ENCODE results near the gene PCYT1B. TPM values are rescaled to one million over a fixed set of nuclear protein-coding genes. Genes with fewer than 3 reads are reported as not detected.

Gene PCYT1B
- total and polyA plus RNA-seq, 2 of the 13 experiments (the other 11 are each of a cell fraction or from before 2014, with no cell fraction given) = 6.1 to 9.2 TPM

DNA sequence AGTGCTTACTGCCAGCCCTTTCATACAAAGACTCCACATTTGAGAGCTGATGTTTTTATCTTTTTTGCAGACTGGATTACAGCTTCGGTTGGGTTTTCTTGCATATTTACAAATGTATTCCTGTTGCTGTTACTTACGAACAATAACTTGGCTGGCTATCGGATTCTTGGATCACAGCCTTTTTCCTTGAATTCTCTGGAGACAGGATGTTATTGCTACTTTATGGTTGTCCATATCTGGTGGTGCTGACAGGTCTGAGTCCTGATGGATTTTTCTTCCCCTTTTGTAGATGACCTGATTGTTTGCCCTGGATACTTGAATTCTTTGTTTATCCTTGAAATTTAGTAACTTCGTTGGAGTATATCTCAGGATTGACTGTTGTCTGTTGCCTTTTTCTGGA, 104.4 kb downstream of the PCYT1B start:
- no peak for ATAC-seq
- no peak overlapping the region for H3K9ac ChIP-seq (ENCODE audit: insufficient read depth, low read depth, low read length)
- FAIRE-seq = no peak
- intact Hi-C loops (cut with micrococcal nuclease; ENCODE audit: unreplicated experiment) (no loop called here), in situ Hi-C loops (cut with HindIII; ENCODE audit: extremely low pct_ligation_motif_present, low pct_unique_long_range_greater_than_20kb) (no loop called here)
- H3K79me2 ChIP-seq (ENCODE audit: insufficient read depth, low read length) = no peaks in the 10 kb centered on the region
- DNase-seq (ENCODE audit: low spot score) = no peak
- no peaks in the 10 kb centered on the region for H3K4me1 ChIP-seq (ENCODE audit: insufficient read depth, low read length)
- no TSS peak for BruUV-seq (replicated peaks)
- POLR2A ChIA-PET = no interaction called here
- no peak overlapping the region for H3K4me3 ChIP-seq (replicated peaks in 1 of 3; ENCODE audit: insufficient read depth in 1 of 3, low read depth in 2 of 3, low read length in 3 of 3)
- CTCF ChIA-PET (ENCODE audit: low intra/inter-chr PET ratio, low total read pairs) = no interaction called here
- no peaks in the 10 kb centered on the region for H4K20me1 ChIP-seq (ENCODE audit: insufficient read depth, low read length)
- H3K9me3 ChIP-seq (ENCODE audit: low read length) = no peaks in the 10 kb centered on the region
- H2AFZ ChIP-seq (ENCODE audit: low read length) = no peak overlapping the region
- TF ChIP-seq, protein P1, sequence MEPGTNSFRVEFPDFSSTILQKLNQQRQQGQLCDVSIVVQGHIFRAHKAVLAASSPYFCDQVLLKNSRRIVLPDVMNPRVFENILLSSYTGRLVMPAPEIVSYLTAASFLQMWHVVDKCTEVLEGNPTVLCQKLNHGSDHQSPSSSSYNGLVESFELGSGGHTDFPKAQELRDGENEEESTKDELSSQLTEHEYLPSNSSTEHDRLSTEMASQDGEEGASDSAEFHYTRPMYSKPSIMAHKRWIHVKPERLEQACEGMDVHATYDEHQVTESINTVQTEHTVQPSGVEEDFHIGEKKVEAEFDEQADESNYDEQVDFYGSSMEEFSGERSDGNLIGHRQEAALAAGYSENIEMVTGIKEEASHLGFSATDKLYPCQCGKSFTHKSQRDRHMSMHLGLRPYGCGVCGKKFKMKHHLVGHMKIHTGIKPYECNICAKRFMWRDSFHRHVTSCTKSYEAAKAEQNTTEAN (CRISPR knock-in tag; conservative IDR thresholded peaks at IDR 0.05) = no peak
- TF ChIP-seq CEBPB (IDR thresholded peaks at IDR 0.05; ENCODE audit: borderline replicate concordance, low read depth, low read length) = no peak
- TF ChIP-seq ZNF652 (CRISPR knock-in tag; IDR thresholded peaks at IDR 0.05; ENCODE audit: borderline replicate concordance, low read depth) = no peak
- TF ChIP-seq, protein P2, sequence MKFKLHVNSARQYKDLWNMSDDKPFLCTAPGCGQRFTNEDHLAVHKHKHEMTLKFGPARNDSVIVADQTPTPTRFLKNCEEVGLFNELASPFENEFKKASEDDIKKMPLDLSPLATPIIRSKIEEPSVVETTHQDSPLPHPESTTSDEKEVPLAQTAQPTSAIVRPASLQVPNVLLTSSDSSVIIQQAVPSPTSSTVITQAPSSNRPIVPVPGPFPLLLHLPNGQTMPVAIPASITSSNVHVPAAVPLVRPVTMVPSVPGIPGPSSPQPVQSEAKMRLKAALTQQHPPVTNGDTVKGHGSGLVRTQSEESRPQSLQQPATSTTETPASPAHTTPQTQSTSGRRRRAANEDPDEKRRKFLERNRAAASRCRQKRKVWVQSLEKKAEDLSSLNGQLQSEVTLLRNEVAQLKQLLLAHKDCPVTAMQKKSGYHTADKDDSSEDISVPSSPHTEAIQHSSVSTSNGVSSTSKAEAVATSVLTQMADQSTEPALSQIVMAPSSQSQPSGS (CRISPR knock-in tag; IDR thresholded peaks at IDR 0.05) = no peak
- TF ChIP-seq ZNF446 (CRISPR knock-in tag; IDR thresholded peaks at IDR 0.05) = no peak
- TF ChIP-seq ZNF317 (CRISPR knock-in tag; IDR thresholded peaks at IDR 0.05) = no peak
- WGBS (ENCODE audit: low lambda C conversion rate) = 88% methylated on average over 4 of the region's 4 CpGs
- no peak overlapping the region for H3K4me2 ChIP-seq (ENCODE audit: low read depth, low read length)
- no peak overlapping the region for H3K27ac ChIP-seq (ENCODE audit: extremely low read length, insufficient read depth, low read length)
- no peaks in the 10 kb centered on the region for H3K27me3 ChIP-seq (ENCODE audit: control insufficient read depth in 1 of 2, insufficient read depth in 2 of 2, low read length in 2 of 2)
- no peaks in the 10 kb centered on the region for H3K36me3 ChIP-seq (replicated peaks in 1 of 2; ENCODE audit: control insufficient read depth in 1 of 2, insufficient read depth in 2 of 2, low read length in 2 of 2)

DNA sequence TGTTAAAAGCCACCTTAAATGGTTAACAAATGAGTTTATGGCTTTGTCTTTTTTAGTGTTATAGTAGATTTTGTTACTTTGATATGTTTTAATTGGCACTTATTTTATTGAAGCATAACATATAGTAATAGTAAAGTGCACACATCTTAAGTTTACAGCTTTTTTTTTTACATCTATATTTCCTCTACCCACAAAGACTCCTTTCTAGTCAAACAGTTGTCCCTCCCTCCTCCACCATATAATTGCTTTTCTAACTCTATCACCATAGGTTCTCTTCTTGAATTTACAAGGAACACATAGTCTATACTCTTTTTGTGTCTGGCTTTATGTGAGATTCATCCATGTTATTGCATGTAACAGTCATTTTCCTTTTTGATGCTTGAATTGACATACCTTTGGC, 110.6 kb downstream of the PCYT1B start:
- in situ Hi-C loops (cut with HindIII; ENCODE audit: extremely low pct_ligation_motif_present, low pct_unique_long_range_greater_than_20kb) (no loop called here), intact Hi-C loops (cut with micrococcal nuclease; ENCODE audit: unreplicated experiment) (no loop called here)
- no peaks in the 10 kb centered on the region for H3K4me1 ChIP-seq (ENCODE audit: insufficient read depth, low read length)
- H3K27ac ChIP-seq (ENCODE audit: extremely low read length, insufficient read depth, low read length) = no peak overlapping the region
- no peaks in the 10 kb centered on the region for H3K79me2 ChIP-seq (ENCODE audit: insufficient read depth, low read length)
- no peaks in the 10 kb centered on the region for H3K36me3 ChIP-seq (replicated peaks in 1 of 2; ENCODE audit: control insufficient read depth in 1 of 2, insufficient read depth in 2 of 2, low read length in 2 of 2)
- no peak for ATAC-seq
- CTCF ChIA-PET (ENCODE audit: low intra/inter-chr PET ratio, low total read pairs) = no interaction called here
- DNase-seq (ENCODE audit: low spot score) = no peak
- H3K9me3 ChIP-seq (ENCODE audit: low read length) = no peaks in the 10 kb centered on the region
- H4K20me1 ChIP-seq (ENCODE audit: insufficient read depth, low read length) = no peaks in the 10 kb centered on the region
- BruUV-seq (replicated peaks) = no TSS peak
- H3K9ac ChIP-seq (ENCODE audit: insufficient read depth, low read depth, low read length) = no peak overlapping the region
- no peak overlapping the region for H2AFZ ChIP-seq (ENCODE audit: low read length)
- no peak for FAIRE-seq
- H3K27me3 ChIP-seq (ENCODE audit: control insufficient read depth in 1 of 2, insufficient read depth in 2 of 2, low read length in 2 of 2) = no peaks in the 10 kb centered on the region
- TF ChIP-seq ZNF382 (CRISPR knock-in tag; IDR thresholded peaks at IDR 0.05; ENCODE audit: borderline replicate concordance) (no peak), ZNF235 (CRISPR knock-in tag; IDR thresholded peaks at IDR 0.05; ENCODE audit: borderline replicate concordance) (no peak), PLRG1 (conservative IDR thresholded peaks at IDR 0.05) (no peak), NFE2L2 (IDR thresholded peaks at IDR 0.05; ENCODE audit: low read length) (no peak), ZNF264 (CRISPR knock-in tag; IDR thresholded peaks at IDR 0.05) (no peak), RFXANK (CRISPR knock-in tag; IDR thresholded peaks at IDR 0.05) (no peak), ZNF816 (CRISPR knock-in tag; IDR thresholded peaks at IDR 0.05; ENCODE audit: borderline replicate concordance) (no peak), ZMYM2 (CRISPR knock-in tag; IDR thresholded peaks at IDR 0.05) (no peak), NAIF1 (CRISPR knock-in tag; IDR thresholded peaks at IDR 0.05; ENCODE audit: borderline replicate concordance) (no peak)
- H3K4me3 ChIP-seq (replicated peaks in 1 of 3; ENCODE audit: insufficient read depth in 1 of 3, low read depth in 2 of 3, low read length in 3 of 3) = no peak overlapping the region
- H3K4me2 ChIP-seq (ENCODE audit: low read depth, low read length) = no peak overlapping the region
- POLR2A ChIA-PET = no interaction called here

All from HepG2 (cell line).